Measurements from ENCODE around the gene NFYC. TPM values are rescaled to one million over a fixed set of nuclear protein-coding genes. Genes with fewer than 3 reads are reported as not detected.
"Not testable (repeated sequence)": the region's sequence is repeated elsewhere in the genome, so short reads cannot be mapped to it uniquely, and the experiment has no call there.

The NFYC gene
- total and polyA plus RNA-seq, 2 experiments from 2014 or later, result 36.2 to 42.7 TPM

GRCh38 chr1:40701684-40702083 is 10.2 kb downstream of the NFYC start:
- Mint-ChIP-seq H3K4me1 (peaks cover 27% of the 10 kb centered on the region), H3K27ac (no peak overlapping the region; the same call in 1 of the 2 replicates), H3K4me3 (no peak overlapping the region), H3K27me3 (ENCODE audit: insufficient read depth, low read depth, poor library complexity) (peaks cover 6% of the 10 kb centered on the region), H3K36me3 (ENCODE audit: low read depth) (no peaks in the 10 kb centered on the region), H3K9me3 (no peaks in the 10 kb centered on the region)
- Histone ChIP-seq H3K27ac (ENCODE audit: low read depth) (peak overlapping the region; percentile 50; the same call in 1 of the 2 replicates), H3K79me2 (replicated peaks; ENCODE audit: insufficient read depth) (peaks cover 100% of the 10 kb centered on the region), H3K4me1 (ENCODE audit: insufficient read depth) (peaks cover 12% of the 10 kb centered on the region), H3K36me3 (ENCODE audit: insufficient read depth) (no peaks in the 10 kb centered on the region), H3K27me3 (ENCODE audit: insufficient read depth) (no peaks in the 10 kb centered on the region), H3K4me2 (no peak overlapping the region), H2AFZ (no peak overlapping the region), H4K20me1 (replicated peaks; ENCODE audit: insufficient read depth) (peaks cover 3% of the 10 kb centered on the region; the same call in 1 of the 2 replicates), H3F3A (replicated peaks; ENCODE audit: low read depth) (no peaks in the 10 kb centered on the region), H3K4me3 (no peak overlapping the region), H3K9me2 (ENCODE audit: insufficient read depth) (no peaks in the 10 kb centered on the region)
- DNase-seq (ENCODE audit: low spot score) (no peak), ATAC-seq (no peak)
- no peak for TF ChIP-seq CTCF (conservative IDR thresholded peaks at IDR 0.05; ENCODE audit: low read depth in 2 of 2)

GRCh38 chr1:40702810-40703209 is 11.3 kb downstream of the NFYC start:
- not testable (repeated sequence) for H3K27ac ChIP-seq (ENCODE audit: low read depth); H3K36me3 Mint-ChIP-seq (ENCODE audit: low read depth); H3K36me3 ChIP-seq (ENCODE audit: insufficient read depth); H3K27me3 Mint-ChIP-seq (ENCODE audit: insufficient read depth, low read depth, poor library complexity); ATAC-seq; H3K4me1 ChIP-seq (ENCODE audit: insufficient read depth); H4K20me1 ChIP-seq (replicated peaks; ENCODE audit: insufficient read depth); H3K27me3 ChIP-seq (ENCODE audit: insufficient read depth); H3K4me3 ChIP-seq; H2AFZ ChIP-seq; H3K9me3 Mint-ChIP-seq; H3K4me2 ChIP-seq; H3F3A ChIP-seq (replicated peaks; ENCODE audit: low read depth); DNase-seq (ENCODE audit: low spot score); H3K4me3 Mint-ChIP-seq; H3K27ac Mint-ChIP-seq; H3K9me2 ChIP-seq (ENCODE audit: insufficient read depth)
- peaks cover 100% of the 10 kb centered on the region for H3K79me2 ChIP-seq (replicated peaks; ENCODE audit: insufficient read depth)
- H3K4me1 Mint-ChIP-seq, result peaks cover 19% of the 10 kb centered on the region

GRCh38 chr1:40703316-40703715 is 11.8 kb downstream of the NFYC start:
- H3K4me1 Mint-ChIP-seq, result peaks cover 22% of the 10 kb centered on the region
- H3K4me3 ChIP-seq, result no peak overlapping the region
- no peak for TF ChIP-seq ZNF114 (CRISPR knock-in tag; IDR thresholded peaks at IDR 0.05)
- TF ChIP-seq CREB1 (CRISPR knock-in tag; IDR thresholded peaks at IDR 0.05; ENCODE audit: low read depth), result no peak
- TF ChIP-seq POLR2AphosphoS5 (IDR thresholded peaks at IDR 0.05; ENCODE audit: low read depth), result no peak
- TF ChIP-seq CTCF (conservative IDR thresholded peaks at IDR 0.05; ENCODE audit: low read depth in 2 of 2), result no peak
- no peak for TF ChIP-seq REST (IDR thresholded peaks at IDR 0.05; ENCODE audit: unreplicated experiment)
- no peak for TF ChIP-seq EZH2 (IDR thresholded peaks at IDR 0.05; ENCODE audit: low read depth, unreplicated experiment)
- H3K4me1 ChIP-seq (ENCODE audit: insufficient read depth), result peaks cover 13% of the 10 kb centered on the region; the same call in 1 of the 2 replicates
- H3K27ac ChIP-seq (ENCODE audit: low read depth), result no peak overlapping the region
- no peaks in the 10 kb centered on the region for H3K9me2 ChIP-seq (ENCODE audit: insufficient read depth)
- no peak overlapping the region for H3K4me3 Mint-ChIP-seq
- H4K20me1 ChIP-seq (replicated peaks; ENCODE audit: insufficient read depth), result 0 out of 2 replicates have a peak, but pooled peaks cover 3% of the 10 kb centered on the region
- H3K27me3 ChIP-seq (ENCODE audit: insufficient read depth), result no peaks in the 10 kb centered on the region
- H3K36me3 ChIP-seq (ENCODE audit: insufficient read depth), result no peaks in the 10 kb centered on the region
- H3K9me3 Mint-ChIP-seq, result no peaks in the 10 kb centered on the region
- DNase-seq (ENCODE audit: low spot score) (no peak), ATAC-seq (no peak)
- H3K27ac Mint-ChIP-seq, result 0 out of 2 replicates have a peak overlapping the region, but pooled peaks have one; percentile 72
- H3K4me2 ChIP-seq, result no peak overlapping the region
- peaks cover 3% of the 10 kb centered on the region for H3K27me3 Mint-ChIP-seq (ENCODE audit: insufficient read depth, low read depth, poor library complexity)
- H2AFZ ChIP-seq, result no peak overlapping the region
- no peaks in the 10 kb centered on the region for H3K36me3 Mint-ChIP-seq (ENCODE audit: low read depth)
- peaks cover 100% of the 10 kb centered on the region for H3K79me2 ChIP-seq (replicated peaks; ENCODE audit: insufficient read depth)
- H3F3A ChIP-seq (replicated peaks; ENCODE audit: low read depth), result no peaks in the 10 kb centered on the region

All from GM23338 (cell line).